GM12864 (cell line): ENCODE results near the gene TRAFD1.

Source experiments
- DNase-seq: peaks from one replicate; pipeline ENCODE4 v3.0.0-alpha.2; 2011; ENCODE audit warnings: low read depth
- H3K4me3 ChIP-seq: 2 replicates; pipeline ENCODE4 v1.5.1; 2011; ENCODE audit warnings: mild to moderate bottlenecking, low read depth, low read length, control low read depth
- TF ChIP-seq, protein P1 (sequence below): IDR thresholded peaks from 2 replicates; pipeline ENCODE4 v1.5.1; 2011; ENCODE audit warnings: low read depth, mild to moderate bottlenecking, moderate library complexity, low read length, control low read depth, inconsistent platforms; ENCODE audit errors: missing control alignments

Gene TRAFD1

DNA sequence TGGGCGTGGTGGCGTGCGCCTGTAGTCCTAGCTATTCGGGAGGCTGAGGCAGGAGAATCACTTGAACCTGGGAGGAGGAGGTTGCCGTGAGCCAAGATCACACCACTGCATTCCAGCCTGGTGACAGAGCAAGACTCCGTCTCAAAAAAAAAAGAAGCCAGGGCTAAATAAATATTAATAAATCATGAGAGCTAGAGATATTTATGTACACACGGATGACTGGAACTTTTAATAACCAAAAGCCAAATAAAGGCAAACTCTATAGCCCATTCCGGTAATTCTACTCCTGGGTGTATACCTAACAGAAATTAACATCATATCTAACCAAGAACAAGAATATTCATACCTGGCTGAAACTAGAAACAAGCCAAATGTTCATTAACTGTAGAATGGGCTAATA, 7.7 kb upstream of the TRAFD1 start:
- no peak for DNase-seq
- no peak overlapping the region for H3K4me3 ChIP-seq
- TF ChIP-seq, protein P1, sequence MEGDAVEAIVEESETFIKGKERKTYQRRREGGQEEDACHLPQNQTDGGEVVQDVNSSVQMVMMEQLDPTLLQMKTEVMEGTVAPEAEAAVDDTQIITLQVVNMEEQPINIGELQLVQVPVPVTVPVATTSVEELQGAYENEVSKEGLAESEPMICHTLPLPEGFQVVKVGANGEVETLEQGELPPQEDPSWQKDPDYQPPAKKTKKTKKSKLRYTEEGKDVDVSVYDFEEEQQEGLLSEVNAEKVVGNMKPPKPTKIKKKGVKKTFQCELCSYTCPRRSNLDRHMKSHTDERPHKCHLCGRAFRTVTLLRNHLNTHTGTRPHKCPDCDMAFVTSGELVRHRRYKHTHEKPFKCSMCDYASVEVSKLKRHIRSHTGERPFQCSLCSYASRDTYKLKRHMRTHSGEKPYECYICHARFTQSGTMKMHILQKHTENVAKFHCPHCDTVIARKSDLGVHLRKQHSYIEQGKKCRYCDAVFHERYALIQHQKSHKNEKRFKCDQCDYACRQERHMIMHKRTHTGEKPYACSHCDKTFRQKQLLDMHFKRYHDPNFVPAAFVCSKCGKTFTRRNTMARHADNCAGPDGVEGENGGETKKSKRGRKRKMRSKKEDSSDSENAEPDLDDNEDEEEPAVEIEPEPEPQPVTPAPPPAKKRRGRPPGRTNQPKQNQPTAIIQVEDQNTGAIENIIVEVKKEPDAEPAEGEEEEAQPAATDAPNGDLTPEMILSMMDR, result no peak

DNA sequence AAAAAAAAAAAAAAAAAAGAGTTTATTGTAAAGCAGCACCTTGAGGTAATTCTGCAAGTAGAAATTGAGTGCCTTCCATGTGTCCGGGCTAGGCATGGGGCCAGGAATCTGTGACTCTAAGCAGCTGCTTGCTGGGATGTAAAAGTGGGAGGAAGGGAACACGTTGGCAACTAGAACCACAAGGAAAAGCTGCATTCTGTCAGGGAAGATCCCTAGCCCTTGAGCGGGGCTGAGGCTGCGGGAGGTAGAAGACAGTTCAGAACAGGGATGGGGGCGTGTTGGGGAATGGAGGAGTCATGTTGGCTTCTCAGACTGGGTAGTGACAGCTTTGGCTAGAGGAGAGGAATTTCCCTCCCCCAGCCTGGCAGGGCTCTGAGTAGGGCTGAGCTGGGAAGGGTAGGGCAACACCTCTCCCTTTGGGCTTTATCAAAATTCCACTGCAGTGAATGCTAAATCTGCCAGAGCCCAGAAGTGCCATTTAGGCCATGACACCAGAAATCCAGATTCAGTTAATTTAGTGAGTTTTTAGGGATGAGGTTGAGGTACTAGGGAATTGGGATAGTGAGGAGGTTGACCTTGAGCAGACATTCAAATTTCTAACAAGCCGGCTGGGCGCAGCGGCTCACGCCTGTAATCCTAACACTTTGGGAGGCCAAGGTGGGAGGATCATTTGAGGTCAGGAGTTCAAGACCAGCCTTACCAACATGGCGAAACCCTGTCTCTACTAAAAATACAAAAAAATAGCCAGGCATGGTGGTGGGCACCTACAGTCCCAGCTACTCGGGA, 3.4 kb upstream of the TRAFD1 start:
- TF ChIP-seq, protein P1, result no peak
- H3K4me3 ChIP-seq, result no peak overlapping the region
- DNase-seq, result no peak

DNA sequence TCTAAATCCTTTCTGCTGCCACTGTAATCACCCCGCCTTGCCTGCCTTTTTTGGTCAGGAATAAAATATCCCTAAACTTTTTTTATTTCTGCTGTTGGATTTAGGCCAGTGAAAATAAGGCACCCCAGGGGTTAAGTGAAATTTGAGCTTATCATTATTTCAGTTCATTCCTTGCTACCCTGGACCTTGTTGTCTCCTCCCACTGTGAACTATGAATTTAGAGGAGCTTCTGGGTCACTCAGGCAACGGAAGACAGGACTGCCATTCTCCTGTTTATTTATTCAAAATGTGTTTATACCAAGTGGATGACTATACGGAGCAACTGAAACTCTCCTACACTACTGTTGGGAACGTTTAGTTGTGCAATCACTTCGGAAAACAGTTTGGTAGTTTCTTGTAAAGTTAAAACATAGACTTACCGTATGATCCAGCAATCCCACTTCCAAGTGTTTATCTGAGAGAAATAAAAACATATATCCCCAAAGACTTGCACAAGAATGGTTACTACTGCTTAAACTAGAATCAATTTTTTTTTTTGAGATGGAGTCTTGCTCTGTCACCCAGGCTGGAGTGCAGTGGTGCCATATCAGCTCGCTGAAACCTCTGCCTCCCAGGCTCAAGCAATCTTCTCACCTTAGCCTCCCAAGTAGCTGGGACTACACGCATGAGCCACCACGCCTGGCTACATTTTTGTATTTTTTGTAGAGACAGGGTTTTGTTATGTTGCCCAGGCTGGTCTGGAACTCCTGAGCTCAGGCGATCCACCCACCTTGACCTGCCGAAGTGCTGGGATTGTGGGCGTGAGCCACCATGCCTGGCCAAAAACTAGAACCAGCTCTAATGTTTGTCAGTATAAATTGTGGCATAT, 2.3 kb upstream of the TRAFD1 start:
- TF ChIP-seq, protein P1, result no peak
- H3K4me3 ChIP-seq, result no peak overlapping the region
- no peak for DNase-seq

DNA sequence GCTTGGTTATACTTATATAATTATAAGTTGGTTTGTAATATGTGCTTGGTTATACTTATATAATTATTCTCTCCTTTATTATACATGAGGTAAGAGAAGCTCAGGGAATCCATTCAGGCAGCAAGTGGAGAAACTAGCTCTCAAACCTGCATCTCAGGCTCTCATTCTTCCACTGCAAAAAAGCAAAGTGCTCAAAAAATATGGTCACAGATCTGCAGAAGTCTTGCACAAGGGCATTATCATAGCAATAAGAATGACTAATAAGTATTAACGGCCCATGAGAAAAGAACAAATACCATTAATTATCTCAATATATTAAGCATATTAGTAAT, 476 bp upstream of the TRAFD1 start:
- DNase-seq, result no peak
- H3K4me3 ChIP-seq, result no peak overlapping the region
- TF ChIP-seq, protein P1, result no peak

DNA sequence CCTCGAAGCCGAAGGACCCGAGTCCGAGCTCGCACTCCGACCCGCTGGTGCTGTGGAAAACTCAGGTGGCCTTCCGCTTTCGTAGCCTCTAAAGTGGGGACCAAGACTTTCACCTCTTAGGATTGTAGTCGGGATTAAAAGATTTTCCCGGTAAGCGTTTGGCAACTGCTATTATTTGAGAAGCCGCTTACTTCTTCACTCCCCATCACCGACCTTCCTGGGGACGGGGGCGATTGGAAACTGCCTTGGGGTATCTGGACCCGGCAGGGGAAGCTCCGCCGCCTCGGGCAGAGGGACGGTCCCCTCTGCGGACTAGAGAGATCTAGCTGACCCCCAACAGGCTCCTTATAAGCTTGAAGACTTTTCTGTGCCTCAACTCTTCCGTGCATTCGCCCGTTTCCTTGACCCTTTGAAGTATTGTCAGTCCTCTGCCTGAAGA, 659 bp downstream of the TRAFD1 start:
- peak overlapping the region; percentile 75 for H3K4me3 ChIP-seq
- DNase-seq, result no peak
- TF ChIP-seq, protein P1, result no peak

DNA sequence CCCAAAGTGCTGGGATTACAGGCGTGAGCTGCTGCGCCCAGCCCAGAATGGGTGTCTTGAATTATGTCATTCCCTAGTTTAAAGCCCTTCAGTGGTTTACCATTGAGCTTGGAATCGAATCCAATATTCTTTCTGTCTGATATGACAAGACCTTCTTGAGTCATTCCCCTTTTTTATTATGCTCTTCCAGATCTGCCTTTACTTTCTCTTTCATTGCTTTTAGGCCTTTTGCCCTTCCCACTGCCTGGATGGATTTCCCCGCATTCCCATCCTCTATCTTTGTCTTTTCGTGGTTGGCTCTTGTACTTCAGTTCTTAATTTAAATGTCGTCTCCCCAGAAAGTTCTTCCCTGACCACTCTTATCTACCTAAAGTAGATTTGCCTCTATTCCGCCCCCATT, 1.6 kb downstream of the TRAFD1 start:
- H3K4me3 ChIP-seq, result peak overlapping the region; percentile 75; the same call in 1 of the 2 replicates
- TF ChIP-seq, protein P1, result no peak
- DNase-seq, result no peak
